Measurements from ENCODE around the gene LHX4. TPM values are rescaled to one million over a fixed set of nuclear protein-coding genes. Genes with fewer than 3 reads are reported as not detected.

Gene LHX4
- total RNA-seq, 5 donors from 2014 or later (not counting 1 experiment from before 2014, with no cell fraction given): 0.03 TPM; not detected in 3

DNA sequence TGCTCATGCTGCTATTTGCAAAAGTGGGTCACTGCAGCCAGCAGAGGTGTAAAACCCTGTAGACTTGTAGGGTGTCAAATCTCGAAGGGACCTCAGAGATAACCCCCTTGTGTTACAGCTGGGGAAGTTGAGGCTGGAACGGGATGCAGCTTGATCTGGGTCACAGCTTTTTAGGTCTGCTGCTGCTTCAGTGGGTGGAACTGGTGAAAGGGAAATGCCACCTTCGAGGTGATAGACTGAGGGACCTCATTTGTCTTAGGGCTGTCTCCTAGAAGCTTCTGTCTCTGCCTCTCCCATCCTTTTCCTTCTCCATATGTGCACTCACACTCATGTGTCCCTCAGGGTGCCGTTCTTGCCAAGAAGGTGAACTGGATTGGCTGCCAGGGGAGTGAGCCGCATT is 40.0 kb upstream of the LHX4 start:
- Mint-ChIP-seq H3K36me3 (peaks cover 56% of the 10 kb centered on the region), H3K27ac (no peak overlapping the region), H3K9me3 (no peaks in the 10 kb centered on the region), H3K27me3 (no peaks in the 10 kb centered on the region), H3K4me3 (peak overlapping the region in 1 of 3 donors; percentile 34), H3K4me1 (peaks cover 5 to 21% (median 9%) of the 10 kb centered on the region in 3 donors)
- Histone ChIP-seq H3K4me3 (ENCODE audit: control insufficient read depth in 1 of 2, extremely low read depth in 1 of 2, low read length in 1 of 2) (no peak overlapping the region), H3K9me3 (no peaks in the 10 kb centered on the region), H3K36me3 (ENCODE audit: control insufficient read depth in 2 of 2, extremely low read depth in 1 of 2, insufficient read depth in 1 of 2, low read length in 1 of 2) (peaks cover 33 to 34% of the 10 kb centered on the region in 2 donors), H3K27me3 (replicated peaks in 1 of 2; ENCODE audit: control insufficient read depth in 2 of 2, extremely low read depth in 1 of 2, insufficient read depth in 2 of 2, low read length in 1 of 2) (no peaks in the 10 kb centered on the region), H3K27ac (ENCODE audit: low read length) (no peak overlapping the region), H3K4me1 (ENCODE audit: control insufficient read depth in 1 of 2, extremely low read depth in 1 of 2, insufficient read depth in 2 of 2, low read length in 2 of 2) (peaks cover 0 to 29% of the 10 kb centered on the region in 2 experiments)
- ChIA-PET CTCF (no interaction called here), POLR2A (no interaction called here)
- DNase-seq (peak in 6 of 35 experiments; percentile 7 to 46 (median 16)), ATAC-seq (replicated peaks in 1 of 4) (peak in 2 of 4 experiments; percentile 29 to 69)
- 69% methylated on average over 3 of the region's 5 CpGs for WGBS (ENCODE audit: insufficient coverage)

DNA sequence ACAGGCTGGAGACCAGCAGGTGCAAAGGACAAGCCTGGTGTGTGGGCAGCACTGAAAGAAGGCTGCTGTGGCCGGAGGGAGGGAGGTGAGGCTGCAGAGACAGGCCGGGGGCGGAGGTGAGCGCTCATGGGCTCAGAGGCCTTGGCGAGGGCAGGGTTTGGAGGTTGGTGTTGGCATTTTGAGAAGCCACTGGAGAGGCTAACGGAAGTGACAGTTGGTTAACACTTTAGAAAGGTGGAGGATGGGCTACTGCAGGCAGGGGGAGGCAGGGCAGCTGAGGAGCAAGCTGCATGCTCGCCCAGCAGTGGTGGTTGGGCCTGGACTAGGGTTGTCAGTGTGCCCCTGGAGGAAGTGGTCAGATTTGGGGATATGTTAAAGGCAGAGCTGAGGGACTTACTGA is 37.9 kb upstream of the LHX4 start:
- 49% methylated on average over 7 of the region's 7 CpGs for WGBS (ENCODE audit: insufficient coverage)
- no peak overlapping the region for H3K4me3 Mint-ChIP-seq
- Histone ChIP-seq H3K4me1 (ENCODE audit: control insufficient read depth in 1 of 2, extremely low read depth in 1 of 2, insufficient read depth in 2 of 2, low read length in 2 of 2) (peaks cover 0 to 29% of the 10 kb centered on the region in 2 experiments), H3K9me3 (no peaks in the 10 kb centered on the region), H3K27ac (ENCODE audit: low read length) (no peak overlapping the region), H3K36me3 (ENCODE audit: control insufficient read depth in 2 of 2, extremely low read depth in 1 of 2, insufficient read depth in 1 of 2, low read length in 1 of 2) (peaks cover 21 to 28% of the 10 kb centered on the region in 2 donors), H3K27me3 (replicated peaks in 1 of 2; ENCODE audit: control insufficient read depth in 2 of 2, extremely low read depth in 1 of 2, insufficient read depth in 2 of 2, low read length in 1 of 2) (no peaks in the 10 kb centered on the region), H3K4me3 (ENCODE audit: control insufficient read depth in 1 of 2, extremely low read depth in 1 of 2, low read length in 1 of 2) (no peak overlapping the region)
- no peaks in the 10 kb centered on the region for H3K27me3 Mint-ChIP-seq
- ATAC-seq (replicated peaks in 1 of 4) (no peak), DNase-seq (peak in 5 of 35 experiments; percentile 9 to 25 (median 13))
- peak overlapping the region in 1 of 2 donors; percentile 11 for H3K27ac Mint-ChIP-seq
- H3K4me1 Mint-ChIP-seq: peaks cover 5 to 21% (median 9%) of the 10 kb centered on the region in 3 donors
- H3K36me3 Mint-ChIP-seq: peaks cover 56% of the 10 kb centered on the region
- ChIA-PET CTCF (no interaction called here), POLR2A (no interaction called here)
- H3K9me3 Mint-ChIP-seq: no peaks in the 10 kb centered on the region

DNA sequence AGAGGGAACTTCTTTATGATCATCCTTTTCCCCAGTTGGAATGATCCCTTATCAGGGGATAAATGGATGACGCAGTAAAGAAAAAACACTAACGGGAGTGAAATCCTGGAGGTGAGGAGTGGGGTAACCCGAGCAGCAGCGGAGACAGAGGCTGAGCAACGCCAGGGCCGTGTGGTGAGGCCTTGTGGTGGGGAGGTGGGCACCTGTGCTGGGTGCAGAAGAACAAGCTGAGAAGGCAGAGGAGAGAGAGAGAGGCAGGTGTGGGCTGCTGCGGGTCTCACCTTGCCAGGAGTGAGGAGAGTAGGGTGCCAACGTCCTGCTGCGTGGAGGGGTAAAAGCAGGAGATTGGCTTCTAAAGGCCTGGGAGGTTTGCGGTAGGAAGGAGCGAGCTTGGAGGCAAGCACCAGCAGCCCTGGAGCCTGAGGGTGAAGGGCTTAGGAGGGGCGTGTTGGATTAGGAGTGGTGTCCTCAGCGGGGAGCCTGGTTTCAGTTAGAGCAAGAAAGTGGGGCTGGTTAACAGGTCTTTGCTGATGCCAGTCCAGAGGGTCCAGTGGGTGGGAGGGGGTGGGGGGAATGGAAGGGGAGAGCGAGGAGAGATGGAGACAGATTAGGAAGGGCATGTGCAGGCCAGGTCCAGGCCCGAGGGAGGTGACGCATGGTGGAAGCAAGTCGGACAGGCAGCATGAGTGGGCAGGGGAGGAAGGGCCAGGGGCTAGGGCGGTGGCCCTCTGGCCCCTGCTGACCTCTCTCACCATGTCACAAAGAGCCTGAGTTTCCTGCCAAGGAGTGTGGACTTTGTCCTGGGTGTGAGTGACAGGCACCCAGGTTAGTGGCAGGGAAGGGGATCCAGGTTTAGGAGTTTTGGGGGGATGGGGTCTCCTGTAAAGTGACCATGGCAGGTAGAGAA is 36.7 kb upstream of the LHX4 start:
- DNase-seq (no peak), ATAC-seq (replicated peaks in 1 of 4) (no peak)
- ChIA-PET CTCF (no interaction called here), POLR2A (no interaction called here)
- Histone ChIP-seq H3K36me3 (ENCODE audit: control insufficient read depth in 2 of 2, extremely low read depth in 1 of 2, insufficient read depth in 1 of 2, low read length in 1 of 2) (peaks cover 14 to 27% of the 10 kb centered on the region in 2 donors), H3K27ac (ENCODE audit: low read length) (no peak overlapping the region), H3K4me3 (ENCODE audit: control insufficient read depth in 1 of 2, extremely low read depth in 1 of 2, low read length in 1 of 2) (no peak overlapping the region), H3K4me1 (ENCODE audit: control insufficient read depth in 1 of 2, extremely low read depth in 1 of 2, insufficient read depth in 2 of 2, low read length in 2 of 2) (peaks cover 0 to 29% of the 10 kb centered on the region in 2 experiments), H3K27me3 (replicated peaks in 1 of 2; ENCODE audit: control insufficient read depth in 2 of 2, extremely low read depth in 1 of 2, insufficient read depth in 2 of 2, low read length in 1 of 2) (no peaks in the 10 kb centered on the region), H3K9me3 (no peaks in the 10 kb centered on the region)
- Mint-ChIP-seq H3K36me3 (peaks cover 53% of the 10 kb centered on the region), H3K27me3 (no peaks in the 10 kb centered on the region), H3K27ac (no peak overlapping the region), H3K4me1 (peaks cover 5 to 21% (median 9%) of the 10 kb centered on the region in 3 donors), H3K9me3 (no peaks in the 10 kb centered on the region), H3K4me3 (no peak overlapping the region)
- WGBS (ENCODE audit: insufficient coverage): 91% methylated on average over 14 of the region's 18 CpGs

DNA sequence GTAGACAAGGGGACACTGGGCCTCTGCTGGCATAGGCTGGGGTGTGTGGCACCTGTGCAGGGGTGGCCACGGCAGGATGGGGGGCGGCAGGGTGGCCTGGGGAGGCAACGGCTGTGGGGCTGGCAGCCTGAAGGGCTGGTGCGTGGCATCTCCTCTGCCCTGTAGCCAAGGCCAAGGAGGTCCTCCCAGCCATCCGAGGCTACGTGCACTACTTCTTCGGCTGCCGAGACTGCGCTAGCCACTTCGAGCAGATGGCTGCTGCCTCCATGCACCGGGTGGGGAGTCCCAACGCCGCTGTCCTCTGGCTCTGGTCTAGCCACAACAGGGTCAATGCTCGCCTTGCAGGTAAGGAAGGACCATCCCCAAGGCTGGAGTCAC is 36.0 kb upstream of the LHX4 start:
- ChIA-PET CTCF (no interaction called here), POLR2A (no interaction called here)
- ATAC-seq (replicated peaks in 1 of 4) (no peak), DNase-seq (no peak)
- no peak overlapping the region for H3K4me3 ChIP-seq (ENCODE audit: control insufficient read depth in 1 of 2, extremely low read depth in 1 of 2, low read length in 1 of 2)
- H3K4me1 ChIP-seq (ENCODE audit: control insufficient read depth in 1 of 2, extremely low read depth in 1 of 2, insufficient read depth in 2 of 2, low read length in 2 of 2): peaks cover 0 to 29% of the 10 kb centered on the region in 2 experiments
- no peaks in the 10 kb centered on the region for H3K9me3 ChIP-seq
- Mint-ChIP-seq H3K36me3 (peaks cover 48% of the 10 kb centered on the region), H3K4me1 (peaks cover 5 to 21% (median 9%) of the 10 kb centered on the region in 3 donors), H3K27ac (no peak overlapping the region), H3K27me3 (no peaks in the 10 kb centered on the region), H3K4me3 (no peak overlapping the region), H3K9me3 (no peaks in the 10 kb centered on the region)
- H3K27me3 ChIP-seq (replicated peaks in 1 of 2; ENCODE audit: control insufficient read depth in 2 of 2, extremely low read depth in 1 of 2, insufficient read depth in 2 of 2, low read length in 1 of 2): no peaks in the 10 kb centered on the region
- peaks cover 14 to 27% of the 10 kb centered on the region in 2 donors for H3K36me3 ChIP-seq (ENCODE audit: control insufficient read depth in 2 of 2, extremely low read depth in 1 of 2, insufficient read depth in 1 of 2, low read length in 1 of 2)
- no peak overlapping the region for H3K27ac ChIP-seq (ENCODE audit: low read length)
- 98% methylated on average over 13 of the region's 14 CpGs for WGBS (ENCODE audit: insufficient coverage)

DNA sequence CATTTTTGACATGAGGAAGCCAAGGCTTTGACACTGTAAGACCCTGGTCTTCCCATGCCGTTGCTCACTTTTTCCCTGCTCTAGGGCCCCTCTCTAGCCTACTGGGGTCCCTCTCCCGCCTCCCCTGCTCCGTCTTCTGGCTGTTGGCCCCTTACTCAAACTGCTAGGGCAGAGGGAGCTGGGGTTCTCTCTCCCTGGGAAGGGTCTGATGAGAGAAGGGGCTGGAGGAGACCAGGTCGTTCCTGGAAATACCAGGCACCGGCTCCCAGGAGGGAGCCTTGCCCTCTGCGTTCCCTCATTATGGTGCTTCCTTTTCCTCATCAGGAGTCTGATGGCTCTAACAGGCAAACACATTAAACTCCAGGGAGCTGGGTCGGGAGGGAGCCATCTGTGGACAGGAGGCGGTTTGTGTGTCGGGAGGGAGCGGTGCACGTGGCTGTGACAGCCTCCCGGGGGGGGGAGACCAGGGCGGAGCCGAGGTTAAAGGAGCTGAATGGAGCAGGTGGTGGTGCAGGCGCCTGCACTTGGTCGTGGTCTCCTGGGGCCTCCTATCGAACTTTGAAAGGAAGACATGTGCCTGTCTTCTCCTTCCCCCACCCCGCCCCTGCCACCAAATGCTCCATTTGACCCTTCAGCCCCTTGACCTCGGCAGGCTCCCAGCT is 35.4 kb upstream of the LHX4 start:
- Histone ChIP-seq H3K4me1 (ENCODE audit: control insufficient read depth in 1 of 2, extremely low read depth in 1 of 2, insufficient read depth in 2 of 2, low read length in 2 of 2) (peaks cover 0 to 29% of the 10 kb centered on the region in 2 experiments), H3K27ac (ENCODE audit: low read length) (no peak overlapping the region), H3K36me3 (ENCODE audit: control insufficient read depth in 2 of 2, extremely low read depth in 1 of 2, insufficient read depth in 1 of 2, low read length in 1 of 2) (peaks cover 14 to 24% of the 10 kb centered on the region in 2 donors), H3K27me3 (replicated peaks in 1 of 2; ENCODE audit: control insufficient read depth in 2 of 2, extremely low read depth in 1 of 2, insufficient read depth in 2 of 2, low read length in 1 of 2) (no peaks in the 10 kb centered on the region), H3K9me3 (no peaks in the 10 kb centered on the region), H3K4me3 (ENCODE audit: control insufficient read depth in 1 of 2, extremely low read depth in 1 of 2, low read length in 1 of 2) (no peak overlapping the region)
- Mint-ChIP-seq H3K36me3 (peaks cover 45% of the 10 kb centered on the region), H3K4me1 (peaks cover 5 to 20% (median 9%) of the 10 kb centered on the region in 3 donors), H3K9me3 (no peaks in the 10 kb centered on the region), H3K27me3 (no peaks in the 10 kb centered on the region), H3K4me3 (no peak overlapping the region), H3K27ac (no peak overlapping the region)
- WGBS (ENCODE audit: insufficient coverage): 85% methylated on average over 8 of the region's 19 CpGs
- no peak for ATAC-seq (replicated peaks in 1 of 4)
- no peak for DNase-seq
- POLR2A ChIA-PET: no interaction called here
- CTCF ChIA-PET: no interaction called here

DNA sequence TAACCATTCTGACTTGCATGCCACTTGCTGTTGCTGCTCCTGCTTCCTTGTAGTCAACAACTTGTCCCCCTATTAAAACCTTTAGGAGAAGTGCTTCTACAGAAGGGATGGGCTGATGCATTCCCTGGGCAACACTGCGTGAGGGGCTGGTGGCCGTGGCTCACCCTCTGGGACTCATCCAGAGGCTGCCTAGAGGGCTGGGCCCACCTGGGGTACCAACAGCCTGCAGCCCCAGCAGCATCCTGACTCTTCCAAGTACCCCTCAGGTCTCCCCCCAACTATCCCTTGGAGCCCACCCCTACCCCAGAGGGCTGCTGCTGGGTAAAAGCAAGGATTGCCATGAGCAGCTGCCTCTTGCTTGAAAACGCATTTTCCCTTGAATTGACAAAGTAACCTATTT is 34.7 kb upstream of the LHX4 start:
- H3K4me3 Mint-ChIP-seq: no peak overlapping the region
- Histone ChIP-seq H3K4me3 (ENCODE audit: control insufficient read depth in 1 of 2, extremely low read depth in 1 of 2, low read length in 1 of 2) (no peak overlapping the region), H3K27me3 (replicated peaks in 1 of 2; ENCODE audit: control insufficient read depth in 2 of 2, extremely low read depth in 1 of 2, insufficient read depth in 2 of 2, low read length in 1 of 2) (no peaks in the 10 kb centered on the region), H3K27ac (ENCODE audit: low read length) (no peak overlapping the region), H3K9me3 (no peaks in the 10 kb centered on the region), H3K36me3 (ENCODE audit: control insufficient read depth in 2 of 2, extremely low read depth in 1 of 2, insufficient read depth in 1 of 2, low read length in 1 of 2) (peaks cover 7 to 17% of the 10 kb centered on the region in 2 donors), H3K4me1 (ENCODE audit: control insufficient read depth in 1 of 2, extremely low read depth in 1 of 2, insufficient read depth in 2 of 2, low read length in 2 of 2) (peaks cover 0 to 22% of the 10 kb centered on the region in 2 experiments)
- H3K27ac Mint-ChIP-seq: no peak overlapping the region
- no peak for ATAC-seq (replicated peaks in 1 of 4)
- H3K9me3 Mint-ChIP-seq: no peaks in the 10 kb centered on the region
- H3K27me3 Mint-ChIP-seq: no peaks in the 10 kb centered on the region
- peaks cover 5 to 17% (median 9%) of the 10 kb centered on the region in 3 donors for H3K4me1 Mint-ChIP-seq
- WGBS (ENCODE audit: insufficient coverage): 97% methylated on average over 3 of the region's 3 CpGs
- peaks cover 40% of the 10 kb centered on the region for H3K36me3 Mint-ChIP-seq
- CTCF ChIA-PET: no interaction called here
- POLR2A ChIA-PET: no interaction called here
- DNase-seq: no peak
